Stimulated activated CD4-positive, alpha-beta T cell treated with anti-CD3 and anti-CD28 coated beads, Interleukin-4, amount 100 ng/mL, for 4 hours (primary cell): ENCODE data around the gene PAX2.
A peak's percentile ranks its signal among the peaks of the same experiment; 100 is the strongest.

Experiments used
- DNase-seq, 2 experiments: peaks; one replicate each; pipeline ENCODE4 v3.0.0-alpha.2; 2020

The PAX2 gene

GRCh38 chr10:100825325-100825875, 80.0 kb downstream of the PAX2 start:
- no peak for DNase-seq

GRCh38 chr10:100826031-100826651, 80.8 kb downstream of the PAX2 start:
- no peak for DNase-seq

GRCh38 chr10:100826661-100826982, 81.2 kb downstream of the PAX2 start:
- DNase-seq, result no peak

- peak in 1 of 2 experiments; percentile 24 for DNase-seq
These were observed 81.8 kb downstream of the PAX2 start for GRCh38 chr10:100826983-100827818.

- no peak for DNase-seq
These were observed 82.7 kb downstream of the PAX2 start for GRCh38 chr10:100827819-100828737.

- peak in 1 of 2 experiments; percentile 42 for DNase-seq
These were observed 83.3 kb downstream of the PAX2 start for GRCh38 chr10:100828738-100829096.

- no peak for DNase-seq
These were observed 83.9 kb downstream of the PAX2 start for GRCh38 chr10:100829097-100829870.

GRCh38 chr10:100829933-100830727, 84.7 kb downstream of the PAX2 start:
- no peak for DNase-seq

- DNase-seq, result no peak
These were observed 85.3 kb downstream of the PAX2 start for GRCh38 chr10:100830728-100831111.

- DNase-seq, result no peak
These were observed 86.4 kb downstream of the PAX2 start for GRCh38 chr10:100831742-100832141.

- no peak for DNase-seq
These were observed 90.4 kb downstream of the PAX2 start for GRCh38 chr10:100835810-100836209.

- no peak for DNase-seq
These were observed 91.5 kb downstream of the PAX2 start for GRCh38 chr10:100836891-100837290.

GRCh38 chr10:100837300-100837699, 91.9 kb downstream of the PAX2 start:
- DNase-seq, result no peak

- DNase-seq, result no peak
These were observed 93.6 kb downstream of the PAX2 start for GRCh38 chr10:100838986-100839385.

- DNase-seq, result no peak
These were observed 96.1 kb downstream of the PAX2 start for GRCh38 chr10:100841528-100841927.

- DNase-seq, result peak; percentile 42 to 43
These were observed 102.1 kb downstream of the PAX2 start for GRCh38 chr10:100847440-100847839.

GRCh38 chr10:100848770-100849169, 103.4 kb downstream of the PAX2 start:
- DNase-seq, result no peak

GRCh38 chr10:100858261-100858660, 112.9 kb downstream of the PAX2 start:
- DNase-seq, result no peak

GRCh38 chr10:100858747-100859483, 113.5 kb downstream of the PAX2 start:
- DNase-seq, result no peak

- DNase-seq, result no peak
These were observed 114.0 kb downstream of the PAX2 start for GRCh38 chr10:100859484-100859763.

GRCh38 chr10:100863433-100863832, 118.1 kb downstream of the PAX2 start:
- DNase-seq, result no peak
